SIG-M5 (cell line): ENCODE measurements around the gene MFAP4.
"Not testable (repeated sequence)": the region's sequence is repeated elsewhere in the genome, so short reads cannot be mapped to it uniquely, and the experiment has no call there.

Experiments
- DNase-seq: peaks from one replicate; lab custom pipeline; 2025; lab: John Stamatoyannopoulos, UW

The MFAP4 gene

DNA sequence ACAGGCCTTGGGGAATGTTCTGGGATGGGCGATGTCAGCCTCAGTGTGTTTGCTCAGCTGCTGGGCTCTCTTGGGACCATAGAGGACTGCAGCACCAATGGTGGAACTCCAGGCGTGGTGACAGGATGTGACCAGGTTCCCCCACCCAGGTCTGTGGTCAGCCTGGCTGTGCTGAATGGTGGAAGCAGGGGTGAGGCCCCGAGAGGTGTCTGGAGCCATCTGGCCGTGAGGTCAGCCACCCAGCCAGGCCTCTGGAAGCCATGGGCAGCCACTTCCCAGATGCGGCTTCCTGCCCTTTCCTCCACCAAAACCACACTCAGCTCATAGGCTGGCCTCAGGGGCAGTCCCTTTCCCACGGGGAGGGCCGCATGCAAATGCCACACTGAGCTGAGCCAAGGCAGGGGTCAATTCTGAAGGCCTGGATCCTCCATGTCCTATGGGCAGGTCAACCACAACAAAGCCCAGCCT lies 16.5 kb downstream of the MFAP4 start:
- no peak for DNase-seq

- DNase-seq = no peak
Measured at GRCh38 chr17:19369846-19370492, 17.0 kb downstream of the MFAP4 start.

- no peak for DNase-seq
Measured at GRCh38 chr17:19369107-19369778, 17.7 kb downstream of the MFAP4 start.

- DNase-seq = no peak
Measured at GRCh38 chr17:19368229-19368628, 18.8 kb downstream of the MFAP4 start.

DNA sequence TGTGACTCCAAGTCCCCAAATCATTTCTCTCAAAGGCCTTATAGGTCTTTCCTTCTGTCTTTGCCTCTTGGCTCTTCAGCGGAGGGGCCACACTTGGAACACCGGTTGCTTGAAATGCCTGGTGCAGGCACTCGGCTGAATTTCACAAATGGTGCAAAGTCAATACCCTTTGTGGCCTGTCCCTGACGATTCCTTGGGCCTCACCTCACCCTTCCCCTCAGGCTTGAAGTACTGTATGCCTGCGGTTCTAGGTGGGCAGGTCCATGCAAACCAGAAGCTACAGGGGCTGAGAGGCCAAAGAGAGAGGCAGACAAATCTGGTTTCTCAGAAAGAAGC lies 20.4 kb downstream of the MFAP4 start:
- no peak for DNase-seq

DNA sequence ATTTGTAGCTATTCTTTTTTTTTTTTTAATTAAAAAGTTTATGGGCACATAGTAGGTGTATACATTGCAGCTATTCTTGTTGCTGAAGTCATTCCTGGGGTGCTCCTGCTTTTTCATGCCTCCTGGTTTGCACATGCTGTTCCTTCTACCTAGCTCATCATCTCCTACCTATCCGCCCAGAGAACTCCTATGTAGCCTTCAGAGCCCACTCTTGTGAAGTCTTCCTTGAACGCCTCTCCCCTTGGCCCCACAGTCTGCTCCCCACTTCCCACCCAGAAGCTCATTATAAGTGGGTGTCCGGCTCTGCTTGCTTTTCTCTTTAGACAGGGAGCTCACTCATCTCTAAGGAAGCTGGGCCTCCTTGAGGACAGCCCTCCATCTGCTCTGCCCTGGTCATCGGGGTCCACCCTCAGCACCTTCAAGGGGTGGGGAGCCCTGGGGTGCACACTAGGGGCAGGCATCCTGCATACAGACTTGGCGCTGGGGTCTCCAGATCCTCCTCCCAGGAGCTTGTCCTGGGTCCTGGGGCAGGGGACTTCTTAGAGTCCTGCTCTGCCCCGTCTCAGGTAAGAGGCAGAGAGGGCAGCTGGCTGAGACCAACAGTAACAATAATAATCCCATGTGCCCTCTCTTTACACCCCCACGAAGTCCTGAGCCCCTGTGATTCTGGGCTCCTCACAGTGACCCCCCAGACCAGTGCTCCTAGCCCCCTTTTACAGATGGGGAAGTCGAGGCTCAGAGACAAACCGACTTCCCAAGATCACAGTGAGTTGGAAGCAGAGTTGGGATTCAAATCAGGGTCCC lies 21.0 kb downstream of the MFAP4 start:
- DNase-seq = no peak

GRCh38 chr17:19365499-19365817 lies 21.5 kb downstream of the MFAP4 start:
- no peak for DNase-seq

DNA sequence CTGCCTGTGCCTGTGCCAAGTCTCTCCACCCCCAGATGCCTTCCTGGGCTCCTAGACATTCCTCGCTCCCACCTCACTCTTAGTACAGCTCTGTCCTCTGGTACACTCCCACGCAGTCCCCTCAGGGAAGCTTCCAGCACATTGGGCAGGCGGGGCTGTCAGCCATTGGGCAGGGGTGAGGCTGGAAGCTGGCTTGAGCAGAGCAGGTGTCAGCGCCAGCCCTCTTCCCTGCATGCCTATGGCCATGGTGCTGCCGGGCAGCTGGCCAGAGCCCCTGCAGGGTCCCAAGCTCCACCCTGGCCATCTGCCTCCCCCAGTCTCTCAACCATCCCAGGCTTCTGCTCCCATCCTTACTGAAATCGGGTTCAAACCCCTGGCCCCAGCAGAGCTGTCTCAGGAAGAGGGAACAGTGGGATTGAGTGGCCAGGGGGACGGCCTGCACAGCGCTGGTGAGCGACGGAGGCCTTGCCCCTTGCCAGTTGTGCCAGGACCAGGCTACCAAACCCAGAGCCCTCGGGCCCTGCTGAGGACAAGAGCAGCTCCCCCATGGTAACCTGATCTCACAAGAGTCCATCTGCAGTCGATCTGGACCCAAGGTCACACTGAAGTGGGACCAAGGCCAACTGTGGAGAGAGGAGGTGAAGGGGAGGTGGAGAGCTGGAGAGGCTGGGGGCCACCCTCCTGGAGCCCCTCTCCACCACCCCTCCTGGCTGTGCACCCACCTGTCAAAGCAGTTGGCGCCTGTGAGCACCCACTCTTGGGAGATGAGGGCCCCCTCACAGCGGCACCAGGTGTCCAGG lies 22.1 kb downstream of the MFAP4 start:
- DNase-seq = no peak

DNA sequence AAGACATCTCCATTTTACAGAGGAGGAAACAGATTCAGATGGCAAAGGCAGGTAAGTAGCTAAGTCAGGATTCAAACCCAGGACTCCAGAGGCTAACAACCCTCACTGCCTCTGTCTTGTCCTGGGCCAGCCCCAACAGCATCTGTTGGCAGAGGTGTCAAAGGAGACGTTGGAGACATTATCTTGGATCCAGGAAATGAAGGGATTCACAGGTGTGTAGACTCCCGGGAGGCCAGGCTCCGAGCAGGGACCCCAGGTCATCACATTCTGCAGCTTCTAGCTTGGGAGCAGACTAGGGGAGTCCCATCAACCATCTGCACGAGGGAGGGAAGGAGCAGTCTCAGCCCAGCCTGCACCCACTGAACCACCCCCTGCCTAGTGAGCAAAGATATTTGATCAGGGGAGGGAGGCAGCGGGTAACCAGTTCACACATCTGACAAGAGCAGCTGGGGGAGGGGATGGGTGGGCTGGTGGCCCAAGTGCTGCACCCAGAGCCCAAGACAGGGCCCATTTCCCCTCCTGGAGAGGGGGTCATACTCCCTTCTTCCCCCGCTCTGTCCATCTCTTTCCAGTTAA lies 23.4 kb downstream of the MFAP4 start:
- DNase-seq = no peak

GRCh38 chr17:19363114-19363438 lies 23.9 kb downstream of the MFAP4 start:
- DNase-seq = no peak

DNA sequence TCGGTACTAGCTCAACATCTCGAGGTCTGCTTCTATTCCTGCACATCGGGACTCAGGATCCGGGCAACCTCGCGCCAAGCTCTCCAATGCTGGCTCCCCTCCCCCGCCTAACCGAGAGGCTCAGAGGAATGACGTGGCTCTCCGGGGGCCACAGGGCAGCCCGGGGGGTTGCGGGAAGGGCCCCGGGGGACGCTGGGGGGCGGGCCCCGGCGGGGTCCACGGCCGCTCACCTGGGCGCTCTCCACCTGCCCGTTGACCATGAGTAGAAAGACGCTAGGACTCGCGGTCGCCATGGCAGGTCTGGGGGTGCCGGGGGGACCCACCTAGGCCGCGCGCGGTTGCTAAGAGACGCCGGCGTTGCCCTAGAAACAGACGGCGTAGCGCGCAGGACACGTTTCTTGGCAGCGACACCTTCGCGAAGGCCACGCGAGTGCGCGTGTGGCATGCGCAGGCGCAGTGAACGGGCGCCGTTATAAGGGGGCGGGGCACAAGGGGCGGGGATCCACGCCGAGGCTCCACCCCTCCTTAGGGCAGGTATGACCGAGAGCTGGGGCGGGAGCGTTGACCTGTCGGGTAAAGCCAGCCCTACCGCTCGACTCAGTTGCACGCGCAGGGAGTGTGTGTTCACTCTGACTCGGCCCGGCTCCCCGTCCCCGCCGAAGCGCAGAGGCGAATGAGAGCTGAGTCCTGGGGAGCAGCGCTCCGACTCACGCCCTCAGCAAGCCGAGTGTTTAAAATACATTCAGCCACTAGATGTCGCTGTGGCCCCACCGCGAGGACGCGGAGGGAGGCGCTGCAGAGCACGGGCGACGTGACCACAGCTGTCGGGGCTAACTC lies 24.5 kb downstream of the MFAP4 start, which contains the start of gene B9D1:
Gene B9D1, minus strand, starts transcription at position 447 of the 837 bp plus-strand sequence. Its CDS starts 154 bp downstream, at position 293.
- DNase-seq = no peak

DNA sequence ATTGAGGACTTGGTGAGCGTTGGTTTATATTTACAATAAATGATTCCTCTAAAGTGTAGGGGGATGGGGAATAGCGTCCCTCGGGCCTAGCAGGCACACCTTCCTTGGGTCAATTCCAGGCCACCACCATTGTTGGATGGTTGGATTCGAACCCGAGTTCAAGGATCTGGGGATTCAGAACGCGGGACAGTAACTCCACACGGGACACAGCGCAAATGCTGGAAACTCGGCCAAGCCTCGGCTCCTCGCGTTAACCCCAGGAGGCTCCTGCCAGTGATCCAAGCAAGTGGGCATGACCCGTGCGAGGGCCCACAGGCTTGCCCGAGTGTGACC lies 25.1 kb downstream of the MFAP4 start:
- no peak for DNase-seq

GRCh38 chr17:19361326-19361725 lies 25.7 kb downstream of the MFAP4 start:
- no peak for DNase-seq

- no peak for DNase-seq
Measured at GRCh38 chr17:19360772-19361171, 26.2 kb downstream of the MFAP4 start.

GRCh38 chr17:19359856-19360255 lies 27.1 kb downstream of the MFAP4 start:
- DNase-seq = no peak

GRCh38 chr17:19359151-19359550 lies 27.8 kb downstream of the MFAP4 start:
- no peak for DNase-seq

GRCh38 chr17:19357761-19358160 lies 29.2 kb downstream of the MFAP4 start:
- no peak for DNase-seq

- no peak for DNase-seq
Measured at GRCh38 chr17:19357351-19357750, 29.6 kb downstream of the MFAP4 start.

- no peak for DNase-seq
Measured at GRCh38 chr17:19354748-19355147, 32.2 kb downstream of the MFAP4 start.

DNA sequence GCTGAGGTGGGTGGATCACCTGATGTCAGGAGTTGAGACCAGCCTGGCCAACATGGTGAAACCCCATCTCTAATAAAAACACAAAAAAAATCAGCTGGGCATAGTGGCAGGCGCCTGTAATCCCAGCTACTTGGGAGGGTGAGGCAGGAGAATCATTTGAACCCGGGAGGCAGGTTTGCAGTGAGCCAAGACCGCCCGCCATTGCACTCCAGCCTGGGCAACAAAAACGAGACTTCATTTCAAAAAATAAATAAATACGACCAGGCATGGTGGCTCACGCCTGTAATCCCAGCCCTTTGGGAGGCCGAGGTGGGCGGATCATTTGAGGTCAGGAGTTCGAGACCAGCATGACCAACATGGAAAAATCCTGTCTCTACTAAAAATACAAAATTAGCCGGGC lies 33.6 kb downstream of the MFAP4 start:
- DNase-seq = not testable (repeated sequence)

GRCh38 chr17:19348806-19349205 lies 38.2 kb downstream of the MFAP4 start:
- DNase-seq = no peak
